Type B pancreatic cell (in vitro differentiated cells): ENCODE data around the gene DLG1. TPM values are rescaled to one million over a fixed set of nuclear protein-coding genes. Genes with fewer than 3 reads are reported as not detected.
A peak's percentile ranks its signal among the peaks of the same experiment; 100 is the strongest.

Experiments used
- DNase-seq: peaks from one replicate; pipeline ENCODE4 v3.0.0; 2021; ENCODE audit warnings: mixed read lengths; ENCODE audit not compliant: unreplicated experiment; ENCODE audit errors: extremely low spot score
- H3K27ac Mint-ChIP-seq: 2 replicates; pipeline ENCODE4 v1.8.0; 2021; ENCODE audit warnings: mild to moderate bottlenecking, mixed read lengths
- H3K27me3 Mint-ChIP-seq: 2 replicates; pipeline ENCODE4 v1.8.0; 2021; ENCODE audit warnings: mixed read lengths
- H3K36me3 Mint-ChIP-seq: 2 replicates; pipeline ENCODE4 v1.8.0; 2021; ENCODE audit warnings: mixed read lengths
- H3K4me1 Mint-ChIP-seq: one replicate; pipeline ENCODE4 v1.8.0; 2021; ENCODE audit warnings: mixed read lengths; ENCODE audit not compliant: unreplicated experiment
- H3K4me3 Mint-ChIP-seq: 2 replicates; pipeline ENCODE4 v1.8.0; 2021; ENCODE audit warnings: mild to moderate bottlenecking, mixed read lengths
- H3K9me3 Mint-ChIP-seq: 2 replicates; pipeline ENCODE4 v1.8.0; 2021; ENCODE audit warnings: mixed read lengths
- CTCF ChIP-seq: fragments of 200-600 bp; sonication (generic); conservative IDR thresholded peaks from 2 replicates; pipeline ENCODE4 v1.5.0; 2021; ENCODE audit warnings: antibody characterized with exemption, mild to moderate bottlenecking
- total RNA-seq: library from RNA; stranded (reverse); gene quantifications from 2 replicates; pipeline ENCODE4 v1.2.1, GENCODE V29; 2021; ENCODE audit warnings: low replicate concordance

DLG1 gene
- total RNA-seq, 1 donor from 2014 or later, result 95.9 TPM

GRCh38 chr3:197031315-197032285 is 266.8 kb downstream of the DLG1 start:
- Mint-ChIP-seq H3K4me3 (peak overlapping the region; percentile 50), H3K27ac (peak overlapping the region; percentile 76), H3K4me1 (no peaks in the 10 kb centered on the region), H3K27me3 (peaks cover 28% of the 10 kb centered on the region), H3K36me3 (no peaks in the 10 kb centered on the region), H3K9me3 (no peaks in the 10 kb centered on the region)
- DNase-seq, result no peak
- no peak for TF ChIP-seq CTCF

GRCh38 chr3:197030379-197031314 is 267.8 kb downstream of the DLG1 start:
- TF ChIP-seq CTCF, result no peak
- no peak for DNase-seq
- no peaks in the 10 kb centered on the region for H3K36me3 Mint-ChIP-seq
- no peaks in the 10 kb centered on the region for H3K9me3 Mint-ChIP-seq
- peak overlapping the region; percentile 50 for H3K4me3 Mint-ChIP-seq
- H3K4me1 Mint-ChIP-seq, result no peaks in the 10 kb centered on the region
- peaks cover 28% of the 10 kb centered on the region for H3K27me3 Mint-ChIP-seq
- peak overlapping the region; percentile 76 for H3K27ac Mint-ChIP-seq

- Mint-ChIP-seq H3K9me3 (no peaks in the 10 kb centered on the region), H3K27ac (peak within 1 kb of the TSS; percentile 48), H3K27me3 (peaks cover 25% of the 10 kb centered on the region), H3K4me3 (peak within 1 kb of the TSS; percentile 61), H3K4me1 (peaks cover 2% of the 10 kb centered on the region), H3K36me3 (no peaks in the 10 kb centered on the region)
- peak; percentile 94 for TF ChIP-seq CTCF
- no peak for DNase-seq
Measured at GRCh38 chr3:197029511-197030167, 268.8 kb downstream of the DLG1 start, which contains the start of gene MELTF. TSS of gene MELTF (minus strand) at chr3:197029817. CDS start at chr3:197029702, 115 bp downstream.

GRCh38 chr3:197028728-197029510 is 269.5 kb downstream of the DLG1 start:
- peak overlapping the region; percentile 61 for H3K4me3 Mint-ChIP-seq
- DNase-seq, result no peak
- H3K4me1 Mint-ChIP-seq, result peaks cover 6% of the 10 kb centered on the region
- H3K9me3 Mint-ChIP-seq, result no peaks in the 10 kb centered on the region
- peaks cover 27% of the 10 kb centered on the region for H3K27me3 Mint-ChIP-seq
- peak overlapping the region; percentile 48 for H3K27ac Mint-ChIP-seq
- TF ChIP-seq CTCF, result no peak
- H3K36me3 Mint-ChIP-seq, result no peaks in the 10 kb centered on the region
